Nephron progenitor cell (in vitro differentiated cells): Measurements from ENCODE around the gene C19orf81.

Experiments used
- DNase-seq: peaks from one replicate; pipeline ENCODE4 v3.0.0; 2021
- H3K27ac Mint-ChIP-seq: 2 replicates; pipeline ENCODE4 v1.8.0; 2021; ENCODE audit warnings: mild to moderate bottlenecking, moderate library complexity, mixed read lengths
- H3K27me3 Mint-ChIP-seq: 2 replicates; pipeline ENCODE4 v1.8.0; 2021; ENCODE audit warnings: mild to moderate bottlenecking, low read depth, mixed read lengths; ENCODE audit not compliant: poor library complexity
- H3K36me3 Mint-ChIP-seq: 2 replicates; pipeline ENCODE4 v1.8.0; 2021; ENCODE audit warnings: low read depth, mixed read lengths
- H3K4me1 Mint-ChIP-seq: 2 replicates; pipeline ENCODE4 v1.8.0; 2021; ENCODE audit warnings: mixed read lengths
- H3K4me3 Mint-ChIP-seq: 2 replicates; pipeline ENCODE4 v1.8.0; 2021; ENCODE audit warnings: mild to moderate bottlenecking, moderate library complexity, mixed read lengths
- H3K9me3 Mint-ChIP-seq: 2 replicates; pipeline ENCODE4 v1.8.0; 2021; ENCODE audit warnings: mild to moderate bottlenecking, moderate library complexity, mixed read lengths
- TF ChIP-seq, protein P1 (sequence below): fragments of 200-600 bp; sonication (generic); IDR thresholded peaks from 2 replicates; pipeline ENCODE4 v1.5.0; 2021; ENCODE audit warnings: antibody characterized with exemption

Gene C19orf81

DNA sequence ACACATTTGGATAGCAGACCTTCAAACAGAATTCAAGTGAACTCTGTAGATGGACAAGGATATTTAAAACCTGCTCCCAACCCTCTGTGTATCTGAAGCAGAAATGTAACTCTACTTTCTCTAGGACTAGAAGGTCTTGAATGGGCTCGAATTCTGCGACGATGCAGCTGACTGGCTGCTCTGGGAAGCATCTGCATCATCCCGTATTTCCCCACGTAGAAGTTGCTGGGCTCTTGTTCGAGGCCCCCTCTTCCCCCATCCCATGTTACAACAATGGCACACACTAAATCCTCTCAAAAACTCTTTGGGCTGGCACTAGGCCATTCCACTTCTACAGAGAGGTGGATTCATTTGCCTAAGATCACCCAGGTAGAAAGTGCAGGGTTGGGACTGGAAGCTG is 15.0 kb downstream of the C19orf81 start:
- Mint-ChIP-seq H3K4me3 (no peak overlapping the region), H3K27me3 (peaks cover 53% of the 10 kb centered on the region), H3K36me3 (peaks cover 8% of the 10 kb centered on the region), H3K27ac (no peak overlapping the region), H3K4me1 (peaks cover 31% of the 10 kb centered on the region), H3K9me3 (peaks cover 12% of the 10 kb centered on the region)
- DNase-seq: no peak
- TF ChIP-seq, protein P1, sequence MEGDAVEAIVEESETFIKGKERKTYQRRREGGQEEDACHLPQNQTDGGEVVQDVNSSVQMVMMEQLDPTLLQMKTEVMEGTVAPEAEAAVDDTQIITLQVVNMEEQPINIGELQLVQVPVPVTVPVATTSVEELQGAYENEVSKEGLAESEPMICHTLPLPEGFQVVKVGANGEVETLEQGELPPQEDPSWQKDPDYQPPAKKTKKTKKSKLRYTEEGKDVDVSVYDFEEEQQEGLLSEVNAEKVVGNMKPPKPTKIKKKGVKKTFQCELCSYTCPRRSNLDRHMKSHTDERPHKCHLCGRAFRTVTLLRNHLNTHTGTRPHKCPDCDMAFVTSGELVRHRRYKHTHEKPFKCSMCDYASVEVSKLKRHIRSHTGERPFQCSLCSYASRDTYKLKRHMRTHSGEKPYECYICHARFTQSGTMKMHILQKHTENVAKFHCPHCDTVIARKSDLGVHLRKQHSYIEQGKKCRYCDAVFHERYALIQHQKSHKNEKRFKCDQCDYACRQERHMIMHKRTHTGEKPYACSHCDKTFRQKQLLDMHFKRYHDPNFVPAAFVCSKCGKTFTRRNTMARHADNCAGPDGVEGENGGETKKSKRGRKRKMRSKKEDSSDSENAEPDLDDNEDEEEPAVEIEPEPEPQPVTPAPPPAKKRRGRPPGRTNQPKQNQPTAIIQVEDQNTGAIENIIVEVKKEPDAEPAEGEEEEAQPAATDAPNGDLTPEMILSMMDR: no peak

DNA sequence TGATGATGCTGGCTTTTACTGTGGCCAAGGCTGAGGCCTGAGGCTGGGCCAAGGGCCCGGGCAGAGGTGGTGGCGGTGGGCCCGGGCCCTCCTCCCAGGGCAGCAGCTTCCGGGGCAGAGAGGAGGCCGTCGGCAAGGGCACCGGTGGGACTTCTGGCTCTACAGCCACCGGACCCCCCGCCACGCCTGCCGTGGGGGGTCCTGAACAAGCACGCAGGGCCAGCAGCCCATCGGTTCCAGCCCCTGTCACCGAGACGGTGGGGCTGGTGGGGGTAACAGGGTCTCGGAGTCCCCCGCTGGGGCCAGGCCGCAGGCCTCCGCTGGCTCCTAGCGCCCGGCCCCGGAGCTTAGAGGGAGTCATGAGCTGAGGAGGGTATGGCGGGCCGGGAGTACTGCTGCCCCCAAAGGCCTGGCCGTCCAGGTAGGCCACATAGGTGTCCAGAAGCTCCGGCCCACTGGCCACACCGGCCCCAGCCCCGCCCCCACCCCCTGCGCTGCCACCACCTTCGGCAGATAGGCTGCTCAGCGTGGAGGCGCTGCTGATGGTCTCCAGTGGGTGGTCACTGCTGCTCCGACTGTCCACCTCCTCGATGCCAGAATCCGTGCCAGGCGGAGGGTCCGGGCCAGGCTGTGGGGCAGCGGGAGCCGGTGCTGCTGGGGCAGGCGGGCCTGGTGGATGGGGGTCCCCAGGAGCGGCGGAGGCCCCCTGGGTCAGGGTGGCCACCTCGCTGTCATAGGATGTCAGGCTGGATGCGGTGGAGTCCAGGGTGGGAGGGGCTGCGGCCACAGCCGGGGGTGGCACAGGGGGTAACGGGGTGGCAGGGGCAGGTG is 17.3 kb downstream of the C19orf81 start:
- Mint-ChIP-seq H3K27ac (no peak overlapping the region), H3K9me3 (peaks cover 12% of the 10 kb centered on the region), H3K4me3 (no peak overlapping the region), H3K4me1 (peaks cover 26% of the 10 kb centered on the region), H3K36me3 (peaks cover 11% of the 10 kb centered on the region), H3K27me3 (peaks cover 69% of the 10 kb centered on the region)
- TF ChIP-seq, protein P1: no peak
- no peak for DNase-seq

DNA sequence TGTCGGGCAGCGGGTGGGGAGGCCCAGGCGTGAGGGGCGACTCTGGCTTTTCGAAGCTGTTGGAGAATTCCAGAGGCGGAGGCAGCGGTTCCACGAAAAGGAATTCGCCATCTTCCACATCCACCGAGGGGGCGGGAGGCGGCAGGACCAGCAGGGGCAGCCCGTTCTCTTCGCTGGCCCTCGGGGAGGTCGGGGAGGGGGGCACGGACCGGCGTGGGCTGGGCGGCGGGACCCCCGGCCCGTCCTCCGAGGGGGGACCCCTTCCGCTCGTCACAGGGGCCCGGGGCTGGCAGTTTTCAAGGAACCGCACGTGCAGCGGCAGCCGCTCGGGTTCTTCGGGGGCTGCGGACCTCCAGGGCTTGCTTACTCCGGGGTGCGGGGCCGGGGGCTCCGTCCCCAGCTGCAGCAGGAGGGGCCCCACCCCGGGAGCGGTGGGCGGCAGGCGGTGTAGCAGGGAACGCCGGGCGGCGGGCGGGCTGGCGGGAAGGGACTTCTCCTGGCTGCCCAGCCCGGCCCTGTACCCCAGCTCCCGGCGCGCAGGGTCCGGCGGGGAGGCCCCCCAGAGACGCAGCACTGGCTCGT is 18.0 kb downstream of the C19orf81 start:
- peak; percentile 41 for DNase-seq
- H3K27me3 Mint-ChIP-seq: peaks cover 76% of the 10 kb centered on the region
- no peak overlapping the region for H3K27ac Mint-ChIP-seq
- no peak overlapping the region for H3K4me3 Mint-ChIP-seq
- peaks cover 20% of the 10 kb centered on the region for H3K4me1 Mint-ChIP-seq
- TF ChIP-seq, protein P1: no peak
- peaks cover 12% of the 10 kb centered on the region for H3K9me3 Mint-ChIP-seq
- H3K36me3 Mint-ChIP-seq: peaks cover 16% of the 10 kb centered on the region

DNA sequence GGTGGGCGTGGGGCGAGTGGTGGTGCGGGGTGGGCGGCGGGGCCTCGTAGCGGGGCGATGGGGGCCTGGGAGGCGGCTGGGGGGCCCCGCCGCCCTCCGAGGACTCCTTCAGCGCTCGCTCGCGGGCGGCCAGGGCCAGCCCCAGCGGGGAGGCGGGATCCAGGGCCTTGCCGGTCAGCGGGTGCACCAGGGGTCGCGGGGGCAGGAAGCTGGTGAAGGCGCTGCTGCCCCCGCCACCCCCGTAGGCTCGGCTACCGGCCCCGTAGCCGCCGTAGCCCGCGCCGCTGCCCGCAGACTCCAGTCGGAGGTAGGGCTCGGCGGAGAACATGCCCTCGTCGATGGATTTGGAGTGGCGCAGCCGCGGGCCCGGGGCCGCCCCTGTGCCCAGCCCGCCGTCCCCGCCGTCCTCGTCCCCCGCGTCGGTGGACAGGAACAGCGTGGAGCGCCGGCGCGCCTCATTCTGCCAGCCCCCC is 18.6 kb downstream of the C19orf81 start:
- Mint-ChIP-seq H3K4me1 (peaks cover 20% of the 10 kb centered on the region), H3K27me3 (peaks cover 77% of the 10 kb centered on the region), H3K27ac (no peak overlapping the region), H3K36me3 (peaks cover 16% of the 10 kb centered on the region), H3K9me3 (peaks cover 12% of the 10 kb centered on the region), H3K4me3 (no peak overlapping the region)
- TF ChIP-seq, protein P1: no peak
- DNase-seq: peak; percentile 35

DNA sequence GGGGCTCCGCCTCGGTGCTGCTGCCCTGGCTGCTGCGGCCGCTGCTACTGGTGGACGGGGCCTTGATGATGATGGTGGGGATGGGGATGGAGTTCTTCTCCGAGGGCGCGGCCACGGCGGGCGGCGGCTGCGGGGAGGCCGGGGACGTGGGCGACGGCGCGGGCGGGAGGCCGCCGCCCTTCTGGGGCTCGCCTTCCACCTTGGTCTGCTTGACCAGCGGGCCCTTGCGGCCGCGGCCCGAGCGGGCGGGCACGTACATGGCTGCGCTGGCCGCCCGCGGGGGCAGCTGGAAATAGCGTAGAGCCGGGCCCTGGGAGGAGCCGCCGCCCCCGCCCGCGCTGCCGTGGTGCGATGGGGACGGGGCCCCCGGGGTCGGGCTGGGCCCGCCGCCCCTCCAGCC is 19.2 kb downstream of the C19orf81 start:
- TF ChIP-seq, protein P1: no peak

More for the DNA sequence above, 19.2 kb downstream of the C19orf81 start:
- H3K4me1 Mint-ChIP-seq: peaks cover 21% of the 10 kb centered on the region
- peaks cover 8% of the 10 kb centered on the region for H3K9me3 Mint-ChIP-seq
- peak; percentile 29 for DNase-seq
- H3K36me3 Mint-ChIP-seq: peaks cover 16% of the 10 kb centered on the region
- no peak overlapping the region for H3K4me3 Mint-ChIP-seq
- peaks cover 83% of the 10 kb centered on the region for H3K27me3 Mint-ChIP-seq
- no peak overlapping the region for H3K27ac Mint-ChIP-seq
